HG02852 (cell line): ENCODE data around the gene CD82.

Source experiments
- ATAC-seq: cut with Tn5 transposase; IDR thresholded peaks from one replicate; pipeline ENCODE4 v1.9.1; 2021; ENCODE audit warnings: mild to moderate bottlenecking, moderate library complexity; ENCODE audit not compliant: unreplicated experiment

CD82 gene

DNA sequence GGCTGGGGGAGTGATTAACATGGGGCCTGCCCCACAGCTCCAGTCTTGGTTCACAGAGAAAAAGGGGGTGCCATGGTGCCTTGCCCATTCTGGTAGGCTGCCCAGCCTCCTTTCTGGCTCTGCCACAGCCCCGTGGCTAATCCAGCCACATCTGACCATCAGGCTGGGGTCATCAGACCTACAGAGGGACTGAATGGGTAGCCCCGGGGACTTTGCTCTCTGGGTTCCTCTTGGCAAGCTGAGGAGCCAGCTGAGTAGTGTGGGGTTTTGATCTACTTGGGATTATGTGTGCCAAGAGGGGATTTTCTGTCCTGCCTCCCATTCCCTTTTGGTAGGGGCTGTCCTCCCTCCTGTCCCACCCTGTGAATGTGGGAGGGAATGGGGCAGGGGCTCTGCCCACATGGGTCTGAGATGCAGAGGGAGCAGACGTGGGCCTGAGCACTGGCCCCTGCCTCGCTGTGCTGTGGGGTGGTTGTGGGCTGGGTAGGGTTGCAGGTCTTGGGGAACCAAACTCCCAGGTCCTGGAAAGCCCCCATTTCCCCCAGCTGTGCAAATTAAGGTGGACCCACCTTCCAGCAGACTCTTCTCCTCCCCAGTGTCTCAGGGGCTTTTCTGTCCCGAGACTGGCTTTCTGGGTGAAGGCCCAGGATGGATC is 32.0 kb downstream of the CD82 start:
- ATAC-seq, result peak; percentile 9

DNA sequence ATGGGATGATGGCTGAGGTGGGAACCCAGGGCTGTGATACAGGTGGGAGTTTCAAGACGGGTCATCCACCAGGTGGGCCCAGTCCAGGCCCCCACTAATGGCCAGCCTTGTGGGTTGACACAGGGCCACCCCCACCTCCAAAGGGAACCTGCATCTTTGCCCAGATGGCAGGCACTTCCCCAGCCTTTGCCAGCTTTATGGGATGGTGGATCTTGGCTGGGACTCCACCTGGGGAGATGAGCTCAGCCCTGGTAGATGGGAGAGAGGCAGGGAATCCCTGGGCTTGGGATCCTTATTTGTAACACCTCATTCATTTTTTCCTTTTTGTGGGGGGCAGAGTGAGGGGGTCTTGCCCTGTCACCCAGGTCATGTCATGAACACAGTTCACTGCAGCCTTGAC is 33.4 kb downstream of the CD82 start:
- no peak for ATAC-seq

DNA sequence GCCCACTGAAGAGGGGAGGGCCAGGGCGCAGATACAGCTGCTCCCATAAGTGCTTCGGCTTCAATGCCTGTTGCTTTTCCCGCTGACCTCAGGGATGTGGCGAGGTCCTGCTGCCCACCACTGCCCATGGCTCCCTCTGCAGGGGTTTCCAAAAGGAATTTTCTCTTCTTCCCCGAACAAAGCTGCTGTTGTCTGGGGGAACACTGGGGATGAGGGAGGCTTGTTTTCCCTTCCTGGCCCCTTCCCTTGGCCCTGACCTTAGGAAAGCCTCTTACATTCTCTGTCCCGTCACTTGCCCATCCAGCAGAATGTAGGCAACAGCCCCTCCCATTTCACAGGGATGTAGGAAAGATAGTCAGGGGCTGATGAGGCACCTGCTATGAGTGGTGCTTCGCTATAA is 34.8 kb downstream of the CD82 start:
- ATAC-seq, result no peak

DNA sequence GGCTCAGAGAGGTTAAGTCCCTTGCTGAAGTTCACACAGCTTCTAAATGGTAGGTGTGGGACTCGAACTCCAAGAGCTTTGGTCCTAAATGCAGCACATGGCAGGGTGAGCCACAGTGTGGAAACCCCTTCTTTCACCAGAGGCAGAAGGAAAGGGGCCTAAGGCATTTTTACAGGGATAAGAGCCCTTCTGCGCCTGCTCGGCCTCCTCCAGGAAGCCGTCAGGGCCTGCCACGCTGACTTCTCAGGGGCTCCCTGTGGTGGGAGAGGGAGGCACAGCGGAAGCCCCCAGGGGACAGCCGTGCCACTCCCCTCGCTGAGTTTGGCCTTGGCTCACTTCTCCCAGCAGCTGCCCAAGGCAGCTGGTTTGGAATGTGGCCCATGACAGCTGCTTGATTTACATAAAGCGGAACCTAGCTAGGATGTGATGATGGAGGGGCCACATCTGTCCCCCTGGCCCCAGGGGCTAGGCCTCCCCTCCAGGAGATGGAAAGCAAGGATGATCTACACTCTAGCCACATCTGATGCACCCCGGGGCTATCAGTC is 35.4 kb downstream of the CD82 start:
- peak; percentile 16 for ATAC-seq

DNA sequence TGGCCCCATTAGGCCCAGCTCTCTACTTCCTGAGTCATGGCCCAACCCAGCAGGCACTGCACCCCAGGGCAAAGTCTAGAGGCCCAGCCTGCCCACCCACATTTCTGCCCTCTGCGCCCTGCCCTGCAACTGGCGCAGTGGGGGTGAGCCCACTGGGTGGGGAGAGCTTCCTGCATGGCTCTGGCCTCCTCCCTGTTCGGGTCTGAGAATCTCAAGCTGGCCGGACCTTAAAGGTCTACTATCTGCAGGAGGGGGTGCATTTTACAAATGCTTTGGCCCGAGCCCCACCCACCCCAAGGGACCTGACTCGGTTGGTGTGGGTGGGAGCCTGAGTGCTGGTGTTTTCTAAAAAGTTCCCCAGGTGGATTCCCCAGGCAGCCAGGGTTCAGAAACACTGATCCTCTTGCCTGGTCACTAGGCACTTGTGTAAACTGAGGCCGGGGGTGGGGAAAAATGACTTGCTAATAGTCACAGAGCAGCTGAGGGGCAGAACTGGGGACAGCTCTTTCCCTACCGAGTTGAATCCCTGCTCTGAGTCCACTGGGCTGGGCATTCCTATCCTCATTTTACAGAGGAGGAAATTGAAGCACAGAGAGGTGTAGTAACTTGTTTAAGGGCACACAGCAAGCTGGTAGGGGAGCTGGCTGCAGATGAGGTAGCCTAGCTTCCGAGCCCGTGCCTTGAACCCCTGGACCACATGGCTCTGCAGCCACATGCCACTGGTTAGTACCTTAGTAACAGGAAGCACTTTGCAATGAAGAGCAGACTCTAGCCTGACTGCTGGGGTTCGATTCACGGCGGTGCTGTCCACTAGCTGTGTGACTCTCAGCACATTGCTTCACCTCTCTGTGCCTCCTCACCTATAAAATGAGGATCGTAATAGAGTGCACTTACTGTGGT is 36.3 kb downstream of the CD82 start:
- peak; percentile 28 for ATAC-seq

DNA sequence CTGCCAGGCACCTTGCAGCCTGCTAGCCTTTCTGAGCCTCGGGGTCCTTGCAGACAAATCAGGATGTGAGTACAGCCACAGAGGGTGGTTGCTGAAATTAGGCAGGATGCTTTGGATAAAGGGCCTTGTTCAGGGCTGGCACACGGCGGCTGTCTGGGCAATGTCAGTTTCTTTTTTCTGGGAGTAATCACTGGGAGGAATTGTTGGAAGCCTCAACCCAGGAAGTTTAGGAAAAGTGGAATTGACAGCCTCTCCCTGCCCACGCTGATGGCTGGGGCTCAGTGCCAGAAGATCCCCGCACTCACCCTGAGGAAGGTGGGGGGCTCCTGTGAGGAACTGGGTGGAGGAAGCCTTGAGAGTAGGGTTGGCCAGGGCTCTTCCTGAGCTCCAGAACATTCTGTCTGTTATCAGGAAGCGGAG is 37.4 kb downstream of the CD82 start:
- ATAC-seq, result no peak

DNA sequence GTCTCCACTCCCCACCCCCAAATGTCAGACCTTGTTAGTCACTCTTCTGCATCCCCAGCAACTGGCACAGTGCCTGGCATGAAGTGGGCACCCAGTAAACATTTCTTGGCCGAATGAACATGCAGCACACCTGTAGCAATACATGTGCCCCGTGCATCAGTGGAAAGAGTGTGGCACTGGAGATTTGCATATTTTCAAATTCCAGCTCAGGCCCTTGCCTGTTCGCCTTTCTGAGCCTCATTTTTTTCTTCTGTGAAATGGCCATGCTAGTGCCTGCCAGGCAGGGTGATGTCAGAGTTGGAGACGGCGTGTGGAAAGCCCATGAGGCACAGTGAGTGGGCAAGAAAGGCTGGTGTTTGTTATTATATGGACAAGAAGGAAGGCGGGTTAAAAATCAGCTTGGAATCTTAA is 38.7 kb downstream of the CD82 start:
- no peak for ATAC-seq

DNA sequence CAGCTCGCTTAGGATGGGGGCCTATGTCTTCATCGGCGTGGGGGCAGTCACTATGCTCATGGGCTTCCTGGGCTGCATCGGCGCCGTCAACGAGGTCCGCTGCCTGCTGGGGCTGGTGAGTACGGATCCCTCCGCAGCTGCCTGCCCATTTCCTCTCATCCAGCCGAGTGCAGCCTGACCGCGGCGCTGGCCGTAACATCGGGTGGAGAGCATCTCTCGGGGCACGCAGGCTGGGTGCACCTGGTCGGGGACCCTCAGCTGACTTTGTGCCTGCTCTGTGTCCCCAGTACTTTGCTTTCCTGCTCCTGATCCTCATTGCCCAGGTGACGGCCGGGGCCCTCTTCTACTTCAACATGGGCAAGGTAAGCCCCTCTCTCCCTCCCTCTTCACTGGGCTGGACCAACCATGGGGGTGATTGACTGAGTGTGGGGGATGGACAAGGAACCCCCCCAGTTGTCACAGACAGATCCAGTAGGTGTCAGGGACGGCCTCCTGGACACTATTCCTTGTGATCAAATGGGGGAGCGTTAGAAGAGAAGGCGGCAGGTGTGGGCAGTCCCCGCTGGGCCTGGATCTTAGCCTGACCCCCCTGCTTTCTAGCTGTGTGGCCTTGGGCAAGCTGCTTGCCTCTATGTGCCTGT is 39.7 kb downstream of the CD82 start:
- ATAC-seq, result no peak

DNA sequence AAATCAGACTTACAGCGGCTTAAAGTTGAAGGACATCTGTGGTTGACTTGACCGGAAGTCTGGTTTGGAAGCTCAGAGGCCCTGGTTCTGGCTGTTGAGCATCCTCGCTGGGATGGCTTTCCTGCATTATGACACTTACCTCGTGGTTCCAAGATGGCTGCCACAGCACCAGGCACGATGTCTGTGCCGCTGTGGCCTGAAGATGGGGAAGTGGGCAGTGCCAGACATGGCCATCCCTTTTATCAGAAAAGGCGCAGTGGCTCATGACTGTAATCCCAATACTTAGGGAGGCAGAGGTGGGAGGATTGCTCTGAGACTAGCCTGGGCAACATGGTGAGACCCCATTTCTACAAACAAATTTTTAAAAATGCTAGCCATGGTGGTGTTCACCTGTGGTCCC is 40.5 kb downstream of the CD82 start:
- no peak for ATAC-seq

DNA sequence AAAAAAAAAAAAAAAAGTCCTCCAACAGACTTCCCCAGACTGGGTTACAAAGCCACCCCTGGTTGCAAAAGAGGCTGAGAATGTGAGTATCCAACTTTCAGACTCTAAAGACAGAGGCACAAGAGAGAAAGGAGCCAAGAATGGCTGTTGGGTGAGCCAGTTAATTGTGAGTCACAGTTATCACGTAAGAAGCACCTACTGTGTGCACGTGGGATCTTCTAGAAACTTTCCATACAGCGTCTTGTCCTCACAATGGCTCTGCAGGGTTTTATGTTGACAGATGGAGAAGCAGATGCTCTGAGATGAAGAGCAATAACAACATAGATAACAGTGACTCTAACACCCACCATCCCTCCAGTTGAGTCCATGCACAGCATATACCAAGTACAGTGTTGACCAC is 41.0 kb downstream of the CD82 start:
- ATAC-seq, result no peak

DNA sequence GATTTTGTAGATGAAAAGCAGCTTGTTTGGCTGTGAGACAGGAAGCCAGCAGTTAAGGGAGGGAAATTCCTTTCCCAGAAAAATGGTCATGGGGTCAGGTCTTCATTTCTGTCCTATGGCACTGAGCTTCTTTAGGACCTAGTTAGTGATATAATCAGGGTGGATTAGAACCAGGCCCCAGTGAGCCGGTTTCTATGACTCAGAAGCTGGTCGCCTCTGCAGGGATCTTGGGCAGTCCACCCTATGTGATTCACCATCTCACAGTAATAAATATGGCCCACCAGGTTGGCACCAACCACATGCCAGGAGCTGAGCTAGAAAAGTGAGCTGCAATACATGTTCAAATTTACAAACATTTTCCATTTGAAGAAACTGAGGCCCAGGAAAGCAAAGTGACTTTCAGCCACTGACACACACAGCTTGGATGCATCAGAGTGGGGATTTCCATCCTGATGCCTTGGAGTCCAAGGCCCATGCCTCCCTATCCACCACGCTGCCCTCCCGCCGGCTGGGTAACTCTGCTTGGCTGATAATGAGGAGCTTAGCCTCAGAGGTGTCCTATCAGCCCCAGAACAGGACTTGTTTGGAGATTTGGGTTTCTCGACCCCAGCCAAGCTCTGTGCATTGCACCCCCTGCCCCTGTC is 42.0 kb downstream of the CD82 start:
- no peak for ATAC-seq

DNA sequence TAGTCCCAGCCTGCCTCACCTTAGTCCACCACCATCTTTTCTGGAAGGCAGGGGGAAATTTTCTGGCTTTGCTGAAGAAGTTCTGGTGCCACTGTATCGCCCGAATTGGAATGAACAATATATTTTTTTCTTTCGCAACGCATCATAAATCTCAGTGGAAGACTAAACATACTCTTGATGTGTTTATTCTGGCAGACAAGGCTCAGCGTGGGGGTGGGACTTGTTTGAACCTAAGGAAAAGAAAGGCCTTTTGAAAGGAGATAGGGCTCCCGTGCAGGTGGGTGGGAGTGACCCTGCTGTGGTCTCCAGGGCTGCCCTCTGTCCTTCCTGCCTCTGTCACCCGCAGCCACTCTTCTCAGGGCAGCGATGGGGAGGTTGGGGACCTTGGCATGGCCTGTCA is 42.5 kb downstream of the CD82 start:
- ATAC-seq, result no peak

DNA sequence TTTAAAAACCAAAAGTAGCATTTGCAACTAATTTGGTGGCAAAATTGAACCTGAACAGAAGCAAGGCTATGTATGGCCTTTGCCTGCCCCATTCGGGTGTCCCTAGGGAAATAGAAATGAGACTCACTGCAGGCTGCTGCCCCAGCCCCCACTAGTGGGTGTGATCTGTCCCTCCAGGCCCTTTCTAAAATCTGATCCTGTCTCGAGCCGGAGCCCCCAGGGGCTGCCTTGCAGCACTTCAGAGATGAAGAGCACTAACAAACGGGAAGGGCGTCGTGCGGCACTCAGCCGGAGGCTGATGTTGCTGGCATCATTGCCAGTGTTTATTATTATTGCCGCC is 43.2 kb downstream of the CD82 start:
- no peak for ATAC-seq

DNA sequence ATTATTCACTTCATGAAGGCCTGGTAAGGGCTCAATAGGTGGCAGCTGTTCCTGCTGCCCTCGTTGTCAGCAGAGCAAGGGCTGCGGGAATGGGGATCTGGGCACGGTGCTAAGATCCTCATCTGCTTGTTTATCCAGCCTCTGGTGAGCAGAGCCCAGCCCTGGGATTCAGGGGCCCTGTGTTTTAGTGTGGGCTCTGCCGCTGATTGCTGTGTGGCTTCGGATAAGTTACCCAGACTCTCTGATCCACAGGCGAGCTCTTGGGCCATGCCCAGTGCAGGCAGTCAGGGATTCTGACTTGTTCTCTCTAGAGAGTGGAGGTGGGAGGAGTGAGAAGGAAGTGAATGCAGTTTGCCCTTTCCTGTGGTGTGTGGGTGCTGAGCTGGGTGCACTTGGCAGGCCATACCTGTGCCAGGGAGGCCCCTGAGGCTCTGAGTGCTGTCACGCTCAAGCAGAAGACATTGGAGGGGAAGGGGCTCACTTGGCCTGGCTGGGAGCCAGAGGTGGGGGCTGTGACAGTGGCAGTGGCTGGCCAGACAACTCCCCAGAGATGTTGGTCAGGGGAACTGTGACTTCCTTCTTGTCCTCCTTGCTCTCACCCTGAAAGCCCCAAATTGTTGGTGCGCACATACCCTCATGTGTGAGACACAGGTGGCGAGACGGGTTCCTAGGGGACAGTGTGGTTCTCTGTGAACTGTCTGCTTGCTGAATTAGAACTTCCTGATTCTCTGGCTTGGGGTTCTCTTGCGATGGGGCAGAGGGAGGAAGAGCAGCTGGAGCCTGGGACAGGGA is 43.7 kb downstream of the CD82 start:
- ATAC-seq, result peak; percentile 38

DNA sequence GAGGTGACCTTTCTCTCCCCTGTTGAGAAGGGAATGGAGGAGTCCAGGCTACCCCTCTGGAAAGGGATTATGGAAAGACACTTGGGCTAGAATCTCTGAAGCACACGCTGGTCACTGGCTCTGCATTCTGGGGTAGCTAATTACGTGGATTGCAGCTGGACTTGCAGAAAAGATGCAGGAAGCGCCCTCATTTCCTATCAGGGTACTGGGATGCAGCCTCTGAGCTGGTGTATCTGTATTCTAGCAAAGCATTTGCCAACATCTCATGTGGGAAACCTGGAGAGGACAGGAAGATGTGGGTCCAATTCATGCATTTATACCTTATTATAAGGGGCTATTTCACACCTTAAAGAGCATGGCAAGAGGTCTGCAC is 44.3 kb downstream of the CD82 start:
- no peak for ATAC-seq

DNA sequence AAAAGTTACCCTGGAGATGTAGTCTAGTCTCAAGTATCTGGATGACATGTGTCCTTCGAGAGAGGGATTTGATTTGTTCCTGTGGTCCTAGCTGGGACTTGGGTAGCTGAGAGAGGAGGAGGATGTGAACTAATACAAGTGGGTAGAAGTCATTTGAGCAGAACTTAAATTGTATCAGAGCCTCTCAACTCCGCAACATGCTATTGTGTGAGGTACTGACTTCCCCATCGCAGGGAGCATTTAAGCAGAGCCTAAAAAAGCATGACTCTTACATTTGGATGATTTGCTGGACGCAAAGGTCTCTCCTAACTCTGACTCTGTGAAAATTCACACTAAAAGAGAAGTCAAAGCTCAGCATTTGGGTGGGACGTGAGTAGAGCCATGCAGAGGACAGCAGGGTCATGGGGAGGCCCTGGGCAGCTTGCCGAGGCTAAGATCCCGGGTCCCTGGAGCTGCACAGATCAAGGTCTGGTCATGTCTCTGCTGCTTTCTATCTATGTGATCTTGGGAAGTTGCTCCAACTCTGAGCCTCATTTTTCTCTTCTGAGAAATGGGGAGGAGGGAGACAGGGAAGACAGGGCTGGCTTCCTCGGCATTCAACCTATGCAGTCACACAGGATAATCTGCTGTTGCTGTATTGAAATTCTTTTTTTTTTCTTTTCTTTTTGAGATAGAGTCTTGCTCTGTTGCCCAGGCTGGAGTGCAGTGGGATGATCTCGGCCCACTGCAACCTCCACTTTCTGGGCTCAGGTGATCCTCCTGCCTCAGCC is 44.9 kb downstream of the CD82 start:
- no peak for ATAC-seq

DNA sequence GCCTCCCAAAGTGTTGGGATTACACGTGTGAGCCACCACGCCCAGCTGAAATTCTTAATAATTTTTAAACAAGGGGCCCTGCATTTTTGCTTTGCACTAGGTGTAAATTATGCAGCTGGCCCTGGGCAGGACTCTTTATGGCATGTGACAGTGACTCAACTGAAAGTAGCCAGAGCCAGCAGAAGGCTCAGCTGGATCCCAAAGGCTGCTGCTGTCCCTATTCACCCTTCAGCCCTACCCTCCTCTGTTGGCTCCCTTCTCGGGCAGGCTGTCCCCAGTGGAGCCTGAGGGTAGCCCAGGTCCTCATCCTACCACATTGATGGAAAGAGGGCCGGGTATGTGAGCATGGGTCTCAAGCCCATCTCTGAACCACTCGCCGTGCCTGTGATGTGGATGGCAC is 45.6 kb downstream of the CD82 start:
- no peak for ATAC-seq

DNA sequence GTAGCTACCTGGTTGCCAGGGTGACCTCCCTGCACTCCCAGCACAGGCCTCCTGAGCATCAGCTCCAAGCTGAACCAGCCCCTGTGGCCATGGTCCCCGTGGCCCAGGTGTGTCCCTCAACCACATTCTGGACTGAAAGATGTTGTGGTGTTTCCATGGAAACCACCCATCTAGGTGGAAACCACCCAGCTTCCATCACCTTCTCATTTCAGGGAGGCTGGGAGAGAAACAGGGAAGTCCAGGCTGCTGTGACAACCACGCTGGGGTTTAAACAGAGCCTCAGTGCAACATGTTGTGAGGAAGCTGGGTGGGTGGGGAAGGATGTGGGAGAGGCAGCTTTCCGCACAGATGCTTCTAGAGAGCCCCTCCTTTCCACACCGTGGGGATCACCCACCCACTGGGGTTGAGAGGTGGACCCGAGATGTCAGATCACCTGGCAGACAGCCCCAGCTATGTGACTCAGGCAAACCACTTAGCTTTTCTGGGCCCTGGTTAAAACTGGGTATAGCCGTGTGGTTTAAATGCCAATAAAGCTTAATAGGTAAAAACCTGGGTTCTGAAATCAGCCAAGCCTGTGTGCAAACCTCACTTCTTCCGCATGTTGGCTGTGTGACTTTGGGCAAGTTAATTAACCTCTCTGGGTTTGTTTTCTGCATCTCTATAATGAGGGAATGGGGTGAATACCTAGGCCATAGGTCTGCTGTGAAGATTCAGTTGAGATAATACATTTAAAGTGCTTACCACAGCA is 46.4 kb downstream of the CD82 start:
- peak; percentile 54 for ATAC-seq

DNA sequence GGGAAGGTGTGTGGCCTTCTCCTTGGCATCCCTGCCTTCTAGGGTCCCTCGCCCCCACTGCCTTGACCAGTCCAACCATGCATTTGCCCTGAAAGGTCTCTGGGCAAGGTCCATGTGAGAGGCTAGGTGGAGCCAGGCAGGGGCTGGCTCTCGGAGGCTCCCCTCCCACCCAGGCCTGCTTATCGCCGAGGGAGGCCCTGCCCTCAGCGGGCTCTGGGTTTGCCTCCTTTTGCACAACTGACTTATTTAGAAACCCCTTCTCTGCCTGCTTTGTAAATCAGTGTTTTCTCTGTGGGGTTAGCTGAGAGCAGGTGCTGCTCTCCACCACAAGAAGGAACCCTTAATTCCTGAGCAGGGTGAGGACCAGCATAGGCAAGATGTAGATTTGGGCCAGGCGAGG is 47.7 kb downstream of the CD82 start:
- no peak for ATAC-seq
